AG04449 (cell line): ENCODE data around the gene PLCB3.

Experiments
- CTCF ChIA-PET: fragments of 350-600 bp; formaldehyde crosslinking; extraction: SDS; loops from one replicate; lab custom pipeline; 2021; ENCODE audit warnings: antibody characterized with exemption; lab: Yijun Ruan, JAX
- POLR2A ChIA-PET: fragments of 400-600, 350-600 bp; formaldehyde crosslinking; extraction: SDS; loops from one replicate; lab custom pipeline; 2020; ENCODE audit warnings: antibody characterized with exemption, inconsistent platforms; lab: Yijun Ruan, JAX
- DNase-seq: peaks from one replicate; pipeline ENCODE4 v3.0.0-alpha.2; 2010; ENCODE audit warnings: low read depth, low spot score
- H3K4me3 ChIP-seq: 2 replicates; pipeline ENCODE4 v1.5.1; 2011; ENCODE audit warnings: low read depth, mild to moderate bottlenecking, control low read depth, low read length
- CTCF ChIP-seq: IDR thresholded peaks from one replicate; pipeline ENCODE4 v1.5.1; 2011; ENCODE audit warnings: mild to moderate bottlenecking, moderate library complexity, low read length, control low read depth, inconsistent platforms; ENCODE audit not compliant: insufficient read depth; ENCODE audit errors: missing control alignments

Gene PLCB3

GRCh38 chr11:64204464-64204989, 46.8 kb upstream of the PLCB3 start:
- peak; percentile 74 for DNase-seq
- CTCF ChIA-PET: interaction anchor here (0.8 to 11.7 kb wide), 23 partner anchors 8 to 367 kb away, joined by 3 to 305 read pairs (median 6); partner anchors contain the start of genes CATSPERZ, DNAJC4, ESRRA and FKBP2
- H3K4me3 ChIP-seq: no peak overlapping the region
- peak; percentile 83 for TF ChIP-seq CTCF
- POLR2A ChIA-PET: interaction anchor here (0.6 to 1.6 kb wide), 7 partner anchors 9 to 96 kb away, joined by 3 to 10 read pairs (median 5); partner anchors contain the start of genes CATSPERZ, FKBP2 and STIP1

GRCh38 chr11:64206457-64207255, 44.7 kb upstream of the PLCB3 start, which contains the start of gene FERMT3:
Gene FERMT3 (plus strand): TSS chr11:64206721. CDS start chr11:64207365, 644 bp downstream.
- no peak within 1 kb of the TSS; the same call in 1 of the 2 replicates for H3K4me3 ChIP-seq
- CTCF ChIA-PET: interaction anchor here (0.7 to 11.7 kb wide), 16 partner anchors 10 to 148 kb away, joined by 3 to 305 read pairs (median 4); partner anchors contain the start of genes CATSPERZ, ESRRA, NUDT22 and PLCB3
- no peak for TF ChIP-seq CTCF
- DNase-seq: no peak
- POLR2A ChIA-PET: interaction anchor here (0.7 to 1.8 kb wide), 6 partner anchors 8 to 111 kb away, joined by 3 to 6 read pairs (median 4); partner anchors contain the start of genes PLCB3, PRDX5 and TRMT112

GRCh38 chr11:64207256-64208085, 43.9 kb upstream of the PLCB3 start:
- no peak overlapping the region; the same call in 1 of the 2 replicates for H3K4me3 ChIP-seq
- ChIA-PET CTCF (interaction anchor here (0.7 to 11.7 kb wide), 15 partner anchors 8 to 147 kb away, joined by 3 to 305 read pairs (median 4); partner anchors contain the start of genes CATSPERZ, ESRRA, NUDT22 and PLCB3), POLR2A (interaction anchor here (0.6 to 1.8 kb wide), 7 partner anchors 19 to 110 kb away, joined by 3 to 6 read pairs (median 3); partner anchors contain the start of genes PLCB3, PRDX5 and TRMT112)
- no peak for DNase-seq
- no peak for TF ChIP-seq CTCF

GRCh38 chr11:64208086-64208795, 43.1 kb upstream of the PLCB3 start:
- DNase-seq: no peak
- no peak overlapping the region for H3K4me3 ChIP-seq
- POLR2A ChIA-PET: interaction anchor here (0.6 to 1.8 kb wide), 5 partner anchors 18 to 61 kb away, joined by 3 to 6 read pairs (median 3); no protein-coding TSS in a partner anchor
- CTCF ChIA-PET: interaction anchor here (1.1 to 11.7 kb wide), 9 partner anchors 8 to 123 kb away, joined by 3 to 305 read pairs (median 56); partner anchors contain the start of genes CATSPERZ, ESRRA, NUDT22 and PLCB3
- no peak for TF ChIP-seq CTCF
